NCI-H1417 (cell line): Measurements from ENCODE around the gene TDO2.
"Not testable (repeated sequence)": the region's sequence is repeated elsewhere in the genome, so short reads cannot be mapped to it uniquely, and the experiment has no call there.

Experiments used
- DNase-seq, 3 experiments: peaks; one replicate each; lab custom pipeline; 2025; lab: John Stamatoyannopoulos, UW

TDO2 gene

DNA sequence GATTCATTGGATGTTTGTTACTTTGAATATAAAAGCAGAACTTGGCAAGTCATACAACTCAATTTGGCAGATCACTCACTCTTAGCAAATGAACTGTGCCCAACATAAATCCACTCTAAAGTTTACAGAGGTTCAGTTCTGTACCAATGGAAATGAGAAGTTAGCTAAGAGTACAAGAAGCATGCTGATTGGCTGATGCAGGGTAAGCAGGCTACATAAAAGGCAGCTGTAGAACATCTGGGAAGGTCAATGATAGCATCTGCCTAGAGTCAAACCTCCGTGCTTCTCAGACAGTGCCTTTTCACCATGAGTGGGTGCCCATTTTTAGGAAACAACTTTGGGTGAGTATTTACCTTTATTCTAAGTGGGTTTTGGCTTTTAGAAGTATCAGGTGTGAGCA lies at the start of gene TDO2:
Gene TDO2 (plus strand): TSS at position 244 of the 400 bp plus-strand sequence. CDS start 63 bp downstream, at position 307.
- no peak for DNase-seq

DNA sequence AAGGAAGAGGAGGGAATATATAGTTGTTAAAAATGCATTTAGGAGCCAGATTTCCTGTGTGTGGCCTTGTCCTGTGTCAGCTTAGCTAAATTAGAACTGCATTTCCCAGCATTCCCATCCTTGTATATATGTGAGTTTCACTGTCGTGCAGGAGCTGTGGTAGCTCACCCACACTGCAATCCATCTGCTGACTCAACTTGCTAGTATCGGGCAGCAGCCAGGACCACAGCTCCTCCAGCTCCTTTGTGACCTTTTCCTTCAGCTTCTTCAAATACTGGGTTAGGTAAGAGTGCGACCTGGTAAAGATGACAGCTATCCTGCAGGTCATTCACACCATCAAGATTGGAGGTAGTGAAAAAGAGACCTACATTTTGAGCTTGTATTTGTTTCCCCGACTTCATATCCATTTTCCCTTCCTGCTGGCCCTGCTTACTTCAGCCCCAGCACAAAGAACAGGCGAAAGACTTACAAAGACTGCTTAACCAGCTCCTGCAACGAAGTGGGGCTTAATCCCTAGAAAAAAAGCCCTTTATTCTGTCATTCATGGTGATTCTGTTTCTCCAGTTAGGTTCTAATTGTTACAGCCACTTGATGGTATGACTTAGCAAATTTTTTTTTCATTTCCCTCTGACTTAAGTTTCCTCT lies 48.8 kb upstream of the TDO2 start:
- no peak for DNase-seq

DNA sequence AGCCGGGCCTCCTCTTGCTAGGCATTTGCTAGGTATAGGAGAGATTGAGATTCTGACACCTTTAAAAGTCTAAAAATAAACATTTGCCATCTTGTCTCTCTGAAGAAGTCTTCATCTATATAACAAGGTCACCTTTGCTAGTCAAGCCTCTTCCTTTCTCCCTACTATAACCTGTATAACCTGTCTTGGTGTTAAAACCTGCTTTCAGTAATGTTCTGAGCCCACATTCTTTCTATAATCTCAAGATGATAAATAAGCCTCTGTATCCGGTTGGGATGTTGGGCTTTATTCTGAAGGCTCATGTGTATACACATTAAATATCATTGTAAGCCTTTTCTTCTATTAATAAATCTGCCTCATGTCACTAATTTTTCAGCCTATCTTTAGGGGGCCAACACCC lies 47.6 kb upstream of the TDO2 start:
- no peak for DNase-seq

GRCh38 chr4:155866177-155866576 lies 37.3 kb upstream of the TDO2 start, which contains the start of gene ASIC5:
ASIC5 (minus strand) TSS chr4:155866277; CDS start chr4:155866226, 51 bp downstream.
- DNase-seq: no peak

GRCh38 chr4:155875878-155876277 lies 27.6 kb upstream of the TDO2 start:
- DNase-seq: no peak

- DNase-seq: no peak
These were observed 25.5 kb upstream of the TDO2 start for GRCh38 chr4:155877971-155878370.

DNA sequence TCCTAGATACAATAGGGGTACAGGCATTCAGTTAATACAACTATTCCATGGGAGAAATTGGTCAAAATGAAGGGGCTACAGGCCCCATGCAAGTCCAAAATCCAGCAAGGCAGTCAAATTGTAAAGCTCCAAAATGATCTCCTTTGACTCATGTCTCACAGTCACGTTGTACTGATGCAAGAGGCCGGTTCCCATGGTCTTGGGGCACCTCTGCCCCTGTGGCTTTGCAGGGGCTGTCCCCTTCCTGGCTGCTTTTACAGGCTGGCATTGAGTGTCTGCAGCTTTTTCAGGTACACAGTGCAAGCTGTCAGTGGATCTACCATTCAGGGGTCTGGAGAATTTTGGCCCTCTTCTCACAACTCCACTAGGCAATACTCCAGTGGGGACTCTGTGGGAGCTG lies 24.9 kb upstream of the TDO2 start:
- DNase-seq: no peak

DNA sequence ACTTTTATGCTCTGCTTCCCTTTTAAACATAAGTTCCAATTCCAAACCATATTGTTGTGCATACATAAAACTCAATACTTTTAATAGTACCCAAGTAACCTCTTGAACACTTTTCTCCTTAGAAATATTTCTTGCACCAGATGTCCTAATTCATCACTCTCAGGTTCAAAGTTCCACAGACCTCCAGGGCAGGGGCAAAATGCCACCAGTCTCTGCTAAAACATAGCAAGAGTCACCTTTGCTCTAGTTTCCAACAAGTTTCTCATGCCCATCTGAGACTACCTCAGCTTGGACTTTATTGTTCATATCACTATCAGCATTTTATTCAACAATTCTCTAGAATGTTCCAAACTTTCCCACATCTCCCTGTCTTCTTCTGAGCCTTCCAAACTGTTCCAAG lies 23.7 kb upstream of the TDO2 start:
- no peak for DNase-seq

- no peak for DNase-seq
These were observed 21.9 kb upstream of the TDO2 start for GRCh38 chr4:155881555-155881954.

- no peak for DNase-seq
These were observed 19.6 kb upstream of the TDO2 start for GRCh38 chr4:155883895-155884294.

DNA sequence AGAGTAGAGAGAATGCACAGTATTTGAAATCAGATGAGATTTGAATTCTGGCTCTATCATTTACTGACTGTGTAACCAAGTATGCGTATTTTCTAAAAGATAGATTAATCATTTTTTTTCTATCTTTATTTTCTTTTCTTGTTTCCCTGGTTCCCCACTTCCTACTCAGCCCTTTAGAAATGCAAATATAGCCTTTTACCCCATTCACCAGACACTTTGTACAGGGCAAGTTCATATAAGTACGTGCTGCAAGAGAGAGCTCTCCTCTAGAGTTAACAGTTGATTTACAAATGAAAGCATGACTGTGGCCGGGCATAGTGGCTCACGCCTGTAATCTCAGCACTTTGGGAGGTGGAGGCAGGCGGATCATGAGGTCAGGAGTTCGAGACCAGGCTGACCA lies 17.8 kb upstream of the TDO2 start:
- DNase-seq: no peak

- DNase-seq: peak in 2 of 3 experiments; percentile 2 to 39
These were observed 16.5 kb upstream of the TDO2 start for GRCh38 chr4:155887045-155887444.

- DNase-seq: no peak
These were observed 15.5 kb upstream of the TDO2 start for GRCh38 chr4:155887847-155888570.

DNA sequence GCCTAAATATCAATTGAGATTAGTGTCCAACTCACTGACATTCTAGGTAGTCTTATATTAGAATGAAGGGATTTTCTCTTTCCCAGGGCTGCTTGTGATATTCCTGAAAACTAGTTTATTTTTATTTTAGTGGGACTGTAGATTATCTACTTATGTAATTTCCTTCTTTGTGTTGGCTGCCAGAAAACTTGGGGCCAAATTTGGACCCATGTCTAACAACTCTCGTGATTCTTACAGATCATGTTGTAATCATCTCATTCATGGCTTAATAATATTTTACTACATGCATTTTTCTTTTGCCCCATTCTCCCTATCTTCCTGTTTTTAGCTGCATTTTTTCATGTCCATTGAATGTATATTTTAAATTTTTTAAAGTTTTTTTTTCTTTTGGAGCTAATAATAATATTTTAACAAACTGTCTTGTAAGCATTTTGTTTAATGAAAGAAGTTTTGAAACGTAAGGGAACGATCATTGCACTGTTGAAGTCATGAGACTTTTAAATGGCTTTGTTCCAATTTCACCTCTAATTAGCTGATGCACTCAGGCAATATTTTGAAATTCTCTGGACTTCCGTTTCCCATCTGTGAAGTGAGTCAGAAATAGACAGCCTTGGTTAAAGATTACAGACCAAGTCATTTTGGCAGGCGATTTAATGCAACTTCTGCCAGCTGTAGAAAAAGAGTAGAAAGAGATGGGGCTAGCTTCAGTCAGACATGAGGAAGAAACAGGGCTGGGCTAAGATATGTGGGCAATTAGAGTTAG lies 14.3 kb upstream of the TDO2 start:
- DNase-seq: no peak

- no peak for DNase-seq
These were observed 13.6 kb upstream of the TDO2 start for GRCh38 chr4:155889946-155890345.

DNA sequence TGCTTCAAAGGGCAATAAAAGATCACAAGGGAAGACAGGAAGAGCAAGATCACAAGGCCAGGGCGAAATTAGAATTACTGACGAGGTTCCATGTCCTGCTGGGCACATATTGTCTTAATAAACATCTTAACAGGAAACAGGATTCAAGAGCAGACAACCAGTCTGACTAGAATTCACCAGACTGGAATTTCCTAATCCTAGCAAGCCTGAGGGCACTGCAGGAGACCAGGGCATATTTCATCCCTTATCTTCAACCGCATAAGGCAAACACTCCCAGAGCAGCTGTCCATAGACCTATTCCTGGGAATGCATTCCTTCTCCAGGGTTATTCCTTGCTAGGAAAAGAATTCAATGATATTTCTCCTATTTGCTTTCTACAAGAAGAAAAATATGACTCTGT lies 12.4 kb upstream of the TDO2 start:
- DNase-seq: no peak

- not testable (repeated sequence) for DNase-seq
These were observed 5.1 kb upstream of the TDO2 start for GRCh38 chr4:155898371-155898770.

DNA sequence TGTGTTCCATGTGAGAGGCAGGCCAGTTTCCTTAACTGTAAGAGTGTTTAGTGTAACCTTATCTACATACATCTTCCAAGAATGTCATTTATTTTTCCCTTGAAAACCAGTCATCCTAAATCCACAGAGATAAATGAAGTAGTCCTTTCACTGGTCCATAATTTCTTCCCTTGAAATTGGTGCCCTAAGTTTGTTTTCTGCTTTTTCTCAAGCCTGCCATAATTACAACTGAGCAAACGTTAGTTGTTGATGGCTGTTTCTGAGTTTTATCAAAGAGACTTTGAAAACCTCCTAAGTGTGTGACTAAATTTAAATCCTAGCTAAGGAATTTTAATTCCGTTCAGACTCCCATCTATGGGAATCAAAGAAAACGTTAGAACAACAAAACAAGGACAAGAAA lies 3.6 kb upstream of the TDO2 start:
- no peak for DNase-seq

DNA sequence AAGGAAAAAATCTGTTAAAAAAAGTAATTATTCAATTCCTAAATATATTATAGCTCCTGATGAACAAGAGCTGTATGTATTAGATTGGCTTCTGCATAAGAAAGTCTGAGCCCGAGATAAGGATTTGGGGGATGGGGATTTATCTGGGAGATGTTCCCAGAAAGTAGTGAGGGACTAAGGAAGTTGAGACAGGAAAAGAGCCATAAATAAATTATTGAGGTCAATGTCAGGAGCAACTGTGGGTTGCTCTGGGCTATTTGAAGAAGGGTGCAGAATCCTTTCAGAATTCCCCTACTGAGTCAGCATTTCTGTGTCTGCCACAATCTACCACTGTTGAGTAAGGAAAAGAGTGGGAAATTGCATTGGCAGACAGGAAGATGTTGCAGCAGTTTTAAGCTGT lies 3.1 kb upstream of the TDO2 start:
- no peak for DNase-seq

DNA sequence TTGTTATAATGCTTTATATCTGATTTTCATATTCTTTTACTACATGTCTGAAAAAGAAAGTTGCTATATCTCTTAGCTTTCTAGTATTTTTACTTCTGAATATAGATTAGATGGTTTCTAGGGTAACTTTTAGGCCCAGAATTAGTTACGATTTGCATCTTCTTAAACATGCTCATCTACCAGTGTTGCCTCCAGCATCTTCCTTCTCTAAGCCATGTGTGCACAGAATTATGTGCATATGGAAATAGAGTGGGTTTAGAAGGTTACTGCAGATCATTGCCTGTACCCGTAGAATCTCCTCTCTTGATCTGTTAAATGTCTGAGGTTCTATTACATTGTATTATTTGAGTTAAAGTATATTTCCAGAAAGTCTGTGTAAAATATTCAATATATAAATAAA lies 2.5 kb upstream of the TDO2 start:
- no peak for DNase-seq

DNA sequence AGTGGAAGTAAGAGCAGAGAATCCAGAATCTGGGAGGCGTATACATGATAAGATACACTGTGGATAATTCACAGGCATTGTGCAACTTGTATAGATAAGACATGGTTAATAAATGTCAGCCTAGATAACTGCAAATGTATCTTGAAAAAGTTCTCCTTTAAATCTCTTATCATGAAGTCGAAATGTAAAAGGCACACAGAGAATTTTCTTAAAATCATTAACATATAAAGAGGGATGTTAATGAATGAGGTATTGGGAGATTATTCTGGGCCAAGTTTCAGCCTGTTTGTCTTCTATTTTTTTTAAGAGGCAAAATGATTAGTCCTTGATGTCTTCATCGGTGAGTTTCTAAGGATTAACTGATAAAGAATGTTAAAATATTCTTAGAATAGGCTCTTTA lies 835 bp downstream of the TDO2 start:
- DNase-seq: no peak

DNA sequence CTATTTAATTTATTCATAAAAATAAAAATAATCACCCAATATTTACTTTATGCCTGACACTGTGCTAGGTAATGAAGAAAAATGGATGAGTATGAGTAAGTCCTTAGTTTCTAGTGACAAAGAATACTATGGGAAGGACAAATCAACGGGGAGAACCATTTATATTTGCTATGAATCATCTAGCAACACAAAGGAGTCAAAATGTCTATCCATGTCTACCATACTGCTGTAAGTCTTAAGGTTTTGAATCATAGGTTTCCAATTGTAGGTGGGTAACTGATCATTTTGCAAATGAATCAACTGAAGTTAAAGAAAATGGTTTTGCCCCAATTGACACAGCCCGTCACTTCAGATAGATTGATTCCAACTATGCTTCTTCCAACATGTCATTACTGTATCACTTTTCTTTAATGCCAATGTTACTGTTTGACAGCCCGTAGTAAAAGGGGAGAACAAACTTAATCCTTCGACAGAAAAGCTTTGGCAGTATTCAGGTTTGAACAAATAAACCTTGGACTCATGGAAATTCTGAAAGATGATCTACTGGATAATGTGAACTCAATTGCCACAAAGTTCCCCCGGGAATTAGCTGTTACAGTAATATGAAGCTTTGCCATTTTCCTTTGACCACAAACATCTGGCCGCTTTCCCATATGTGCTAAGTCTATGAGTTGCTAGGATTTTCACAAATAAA lies 3.2 kb downstream of the TDO2 start:
- DNase-seq: peak in 2 of 3 experiments; percentile 4 to 69
